ENCODE data around the gene NPAS3.

NPAS3 gene

DNA sequence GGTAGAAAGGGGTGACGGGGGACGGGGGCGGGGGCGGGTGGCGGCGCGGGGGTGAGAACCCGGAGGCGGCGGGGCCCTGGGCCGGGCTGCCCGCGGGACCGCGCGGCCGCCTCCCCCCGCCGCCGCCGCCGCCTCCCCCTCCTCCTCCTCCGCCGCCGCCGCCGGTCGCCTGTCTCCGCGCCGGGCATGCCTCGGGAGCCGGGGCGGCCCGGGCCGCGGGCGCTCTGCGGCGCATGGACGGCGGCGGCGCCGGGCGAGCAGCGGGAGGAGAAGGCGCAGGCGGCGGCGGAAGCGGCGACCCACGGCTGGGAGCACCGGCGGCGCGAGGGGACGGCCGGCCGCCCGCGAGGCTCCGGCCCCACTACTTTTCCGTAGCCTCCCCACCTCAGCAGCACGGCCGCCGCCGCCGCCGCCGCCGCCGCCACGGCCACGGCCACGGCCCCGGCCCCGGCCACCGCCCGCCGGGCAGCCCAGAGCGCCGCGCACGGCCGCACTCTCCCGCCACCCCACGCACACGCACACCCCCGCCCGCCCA, at the start of gene NPAS3:
Gene NPAS3 (plus strand): TSS at position 161 of the 535 bp plus-strand sequence.
- no peak for DNase-seq

DNA sequence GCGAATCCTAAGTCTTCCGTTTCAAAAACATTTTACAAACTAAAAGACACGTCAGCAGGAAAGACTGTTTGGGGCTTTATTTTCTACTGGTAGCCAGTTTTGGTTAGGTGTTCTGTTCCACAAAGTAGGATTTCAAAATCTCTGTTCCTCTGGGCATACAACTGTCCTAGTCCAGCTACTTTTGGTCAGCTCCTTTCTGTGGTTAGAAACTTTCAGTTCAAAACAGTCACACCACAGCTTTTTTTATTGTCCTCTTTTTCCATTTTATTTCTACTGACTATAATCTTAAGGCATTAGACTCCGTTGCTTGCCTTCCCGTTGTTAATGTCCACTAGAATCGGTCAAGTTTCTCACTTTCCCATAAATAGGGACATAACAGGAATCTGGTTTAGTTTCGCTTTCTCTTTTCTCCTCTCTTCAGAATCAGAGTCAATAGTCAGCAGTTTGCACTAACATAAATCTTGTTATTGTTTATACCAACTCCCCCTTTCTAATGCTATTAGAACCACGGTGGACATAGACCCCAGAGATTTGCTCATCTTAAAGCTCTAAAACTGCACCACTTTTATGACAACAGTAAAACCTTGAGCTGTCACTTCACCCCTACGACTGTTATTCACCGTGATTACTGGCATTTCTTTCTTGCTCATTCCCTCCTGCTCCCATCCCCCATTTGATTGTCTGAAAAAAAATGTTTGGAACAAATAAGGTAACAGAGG, 41.5 kb upstream of the NPAS3 start:
- DNase-seq, result no peak

DNA sequence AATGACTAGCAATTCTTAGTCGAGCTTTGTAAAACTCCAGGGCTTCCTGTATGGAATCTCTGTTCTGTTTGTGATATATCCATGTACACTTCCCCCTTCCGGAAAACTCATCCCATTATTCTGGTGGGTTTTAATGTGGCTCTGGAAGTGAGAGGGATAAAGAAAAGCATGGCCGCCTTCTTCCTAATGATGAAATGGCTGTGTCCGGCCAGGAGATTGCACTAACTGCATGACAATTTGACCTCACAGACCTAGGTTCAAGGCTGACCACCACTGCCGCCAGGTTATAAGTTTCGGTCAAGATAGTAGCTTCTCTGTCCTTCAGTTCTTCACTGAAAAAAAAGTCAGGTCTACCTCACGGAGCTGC, 41.0 kb upstream of the NPAS3 start:
- DNase-seq, result no peak

DNA sequence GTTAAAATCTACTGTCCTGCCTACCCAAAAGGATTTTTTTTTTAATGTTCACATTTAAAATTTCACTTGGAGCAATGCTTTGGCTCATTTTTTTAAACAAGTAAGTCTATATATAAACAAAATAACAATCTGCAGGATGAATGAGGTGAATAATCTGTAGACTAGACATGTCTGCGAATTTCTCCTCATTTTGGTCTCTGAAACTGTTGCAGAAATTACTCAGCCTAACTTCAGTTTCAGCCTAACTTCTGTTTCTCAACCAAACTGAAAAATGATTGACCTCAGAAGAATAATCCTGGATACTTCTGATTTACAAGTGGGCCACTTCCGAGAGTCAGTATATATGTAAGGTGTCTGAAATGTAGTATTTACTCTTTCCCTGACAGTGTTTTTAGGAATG, 39.8 kb upstream of the NPAS3 start:
- DNase-seq, result no peak

DNA sequence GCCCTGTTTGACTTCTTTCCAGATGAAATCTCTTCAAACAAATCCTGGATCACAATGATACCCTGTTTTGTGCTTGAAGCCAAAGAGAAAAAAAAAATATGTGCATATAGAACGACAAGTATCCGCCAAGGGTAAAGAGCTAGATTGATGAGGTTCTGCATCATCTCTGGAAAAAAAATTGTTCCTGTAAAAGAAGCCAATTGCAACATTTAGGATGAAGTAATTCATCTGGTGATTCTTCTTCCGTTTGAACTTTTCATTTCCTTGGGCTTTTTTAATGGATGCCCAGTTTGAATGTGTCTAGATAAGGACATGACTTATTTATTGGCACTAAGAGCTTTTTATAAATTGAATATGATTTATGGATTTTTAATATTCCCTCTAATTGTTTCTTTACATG, 38.1 kb upstream of the NPAS3 start:
- DNase-seq, result no peak

DNA sequence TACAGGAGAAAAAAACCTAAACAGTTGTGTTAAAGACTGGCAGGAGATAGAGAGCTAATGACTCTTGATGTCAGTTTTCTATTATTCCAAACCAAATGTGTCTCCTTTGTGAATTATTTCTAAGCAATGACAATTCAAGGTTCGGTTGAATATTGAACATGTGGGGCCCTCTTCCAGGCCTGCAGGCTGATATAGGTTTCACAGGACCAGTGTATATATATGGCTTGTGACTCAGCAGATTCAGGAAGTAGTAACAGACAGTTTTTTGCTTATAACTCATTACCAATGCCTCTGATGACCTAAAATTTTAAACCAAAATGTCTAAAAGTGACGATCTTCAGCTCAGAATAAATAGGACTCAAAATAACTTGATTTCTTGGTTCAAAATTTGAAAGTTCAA, 33.7 kb upstream of the NPAS3 start:
- DNase-seq, result no peak

DNA sequence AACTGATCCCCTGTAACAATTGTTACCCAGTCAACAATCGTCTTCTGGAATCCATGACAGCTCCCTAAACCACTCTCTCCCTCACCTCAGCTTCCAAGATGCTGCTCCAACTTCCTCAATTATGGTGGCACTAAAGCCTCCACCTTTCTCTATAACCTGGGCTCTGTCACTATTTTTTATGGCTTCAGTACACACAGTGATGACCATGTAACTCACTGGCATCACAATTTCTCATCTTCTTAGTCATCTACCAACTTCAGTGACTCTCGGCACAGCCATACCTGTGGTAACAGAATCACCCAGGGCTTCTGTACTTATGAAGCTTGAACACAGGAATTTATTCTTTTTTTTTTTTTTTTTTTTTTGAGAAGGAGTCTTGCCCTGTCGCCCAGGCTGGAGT, 32.0 kb upstream of the NPAS3 start:
- DNase-seq, result no peak

DNA sequence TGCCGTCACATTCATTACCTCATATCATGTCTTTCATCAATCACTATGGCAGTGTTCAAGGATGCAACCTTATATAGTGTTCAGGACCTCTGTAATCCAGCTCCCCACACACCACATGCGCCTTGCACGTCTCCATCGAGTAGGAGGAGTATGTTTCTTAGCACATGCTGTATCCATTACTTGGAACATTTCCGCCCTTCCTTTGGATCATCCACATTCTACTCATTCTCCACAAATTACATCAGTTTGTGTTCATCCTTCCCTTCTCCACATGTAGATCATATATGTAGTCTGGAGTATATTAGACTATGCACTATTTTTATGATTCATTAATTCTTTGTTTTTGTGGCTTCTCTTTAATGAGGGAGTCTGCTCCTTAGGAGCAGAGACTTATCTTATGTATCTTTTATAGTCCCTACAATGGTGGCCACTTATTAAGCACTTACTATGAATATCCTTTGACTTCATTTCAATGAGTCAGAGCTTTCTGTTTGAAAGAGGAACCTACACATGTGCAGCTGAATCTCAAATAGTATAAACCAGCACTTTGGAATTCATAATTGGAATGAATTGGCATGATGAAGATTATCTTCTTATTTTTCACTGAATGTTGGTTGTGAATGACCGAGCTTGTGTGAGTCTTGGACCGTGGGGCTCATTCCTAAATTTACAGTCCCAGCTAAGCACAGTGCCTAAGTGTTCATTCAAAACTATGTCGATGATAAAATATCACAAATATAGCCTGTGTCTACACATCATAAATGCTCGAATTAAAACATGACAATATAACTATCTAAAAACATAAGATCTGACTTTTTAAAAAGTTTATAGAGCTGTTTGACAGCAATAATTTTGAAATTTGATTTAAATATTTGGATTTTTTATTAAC, 30.2 kb upstream of the NPAS3 start:
- no peak for DNase-seq

DNA sequence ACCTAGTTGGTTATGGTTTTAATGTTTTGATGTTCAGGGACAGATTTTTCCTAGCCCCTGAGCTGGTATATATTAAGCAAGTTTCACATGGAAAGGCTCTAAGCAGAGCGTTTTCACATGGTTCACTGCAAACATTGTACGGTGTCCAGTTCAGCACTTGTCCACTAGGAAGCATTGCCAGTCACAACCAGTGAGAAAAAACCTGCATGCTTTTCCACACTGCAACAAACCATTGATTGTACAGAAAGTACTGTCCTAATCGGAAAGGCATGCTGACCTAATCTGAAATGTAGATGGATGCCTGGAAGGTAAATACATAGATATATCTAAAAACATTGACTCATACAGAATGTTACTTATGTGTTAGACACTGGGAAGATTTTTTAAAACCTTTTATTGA, 25.0 kb upstream of the NPAS3 start:
- DNase-seq, result no peak

DNA sequence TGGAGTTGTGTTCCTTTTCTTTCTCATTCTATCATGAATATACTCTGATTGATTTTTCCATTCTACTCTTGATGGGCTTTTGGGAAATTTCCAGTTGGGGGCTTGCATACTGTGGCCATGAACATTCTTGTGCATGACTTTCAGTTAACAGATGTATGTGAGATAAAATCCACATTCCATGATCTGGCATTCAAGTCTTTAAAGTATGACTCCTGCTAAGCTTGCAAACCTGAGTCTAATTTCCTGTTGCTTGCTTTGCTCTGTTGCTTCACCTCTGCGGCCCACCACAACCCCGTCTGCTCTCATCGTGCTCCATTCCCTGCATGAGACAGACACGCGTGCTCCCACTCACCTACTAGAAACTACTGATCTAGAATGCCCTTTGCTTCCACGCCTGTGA, 24.3 kb upstream of the NPAS3 start:
- DNase-seq, result no peak

DNA sequence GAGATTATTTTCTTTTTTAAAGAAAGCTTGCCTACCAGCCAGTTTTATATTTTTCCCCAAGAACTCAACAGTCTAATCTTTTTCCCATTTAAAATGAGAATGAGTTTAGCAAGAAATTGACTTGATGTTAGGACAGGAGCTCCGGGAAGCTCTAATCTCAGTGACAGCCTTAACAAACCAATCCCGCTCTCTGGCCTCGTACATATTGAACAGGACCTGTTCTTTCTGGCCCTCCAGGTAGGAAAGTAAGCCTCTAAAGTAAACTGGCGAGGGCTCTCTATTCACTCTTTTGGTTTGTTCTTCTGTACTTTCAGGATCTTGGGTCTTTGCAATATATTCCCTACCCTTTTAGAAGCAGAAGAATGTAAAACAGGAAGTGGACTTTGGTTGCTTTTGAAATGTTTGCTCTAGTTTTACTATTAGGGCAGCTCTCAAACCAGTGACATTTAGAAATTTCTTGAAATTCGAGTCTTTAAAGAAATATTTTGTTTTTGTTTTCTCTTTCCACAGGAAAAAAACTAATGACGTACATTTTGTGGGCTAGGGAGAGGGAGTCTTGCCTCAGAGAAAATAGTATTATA, 17.9 kb upstream of the NPAS3 start:
- DNase-seq, result no peak

DNA sequence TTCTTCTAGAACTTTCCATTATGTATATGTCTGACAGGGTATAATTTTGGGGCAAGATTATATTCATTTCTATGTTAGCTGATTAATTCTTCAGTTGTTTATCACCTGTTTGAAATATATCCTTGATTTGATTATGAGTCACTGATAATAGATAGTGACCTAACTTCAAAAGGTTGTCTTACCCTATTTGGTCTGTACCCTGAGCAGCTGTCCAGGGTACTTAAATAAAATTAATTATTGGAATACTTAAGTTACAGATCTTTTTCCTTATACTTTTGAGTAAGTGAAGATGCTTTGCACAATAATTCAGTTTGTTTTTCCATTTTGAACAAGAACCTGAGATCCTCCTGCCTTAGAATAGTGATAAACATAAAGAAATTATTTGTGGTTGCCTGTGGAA, 13.2 kb upstream of the NPAS3 start:
- no peak for DNase-seq

DNA sequence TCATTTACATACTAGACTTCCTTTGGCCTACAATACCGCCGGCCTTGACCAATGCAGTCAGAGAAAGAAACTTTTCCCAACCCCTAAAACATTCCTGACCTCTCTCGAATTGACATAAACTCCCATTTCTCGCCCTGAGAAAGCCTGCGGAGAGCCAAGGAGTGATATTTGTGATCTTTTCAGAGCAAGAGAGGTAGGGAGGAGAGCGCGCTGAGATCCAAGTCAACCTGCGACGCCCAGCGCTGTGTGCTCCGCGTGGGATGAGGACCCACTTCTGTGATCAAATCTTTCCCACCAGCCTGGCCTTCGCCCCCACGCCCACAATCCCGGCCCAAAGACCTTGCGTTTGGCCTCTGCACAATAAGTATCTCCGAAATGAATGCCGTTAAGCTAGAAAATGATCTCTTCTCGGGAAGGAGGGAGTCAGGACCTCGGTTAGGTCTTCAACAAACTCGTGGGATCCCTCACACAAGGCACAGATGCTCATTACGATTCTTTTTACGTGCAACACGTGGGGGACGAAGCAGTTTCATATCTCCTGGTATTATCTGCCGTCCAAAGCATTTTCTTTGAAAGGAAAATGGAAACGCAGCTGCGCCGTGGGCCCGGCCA, 6.3 kb upstream of the NPAS3 start:
- no peak for DNase-seq

DNA sequence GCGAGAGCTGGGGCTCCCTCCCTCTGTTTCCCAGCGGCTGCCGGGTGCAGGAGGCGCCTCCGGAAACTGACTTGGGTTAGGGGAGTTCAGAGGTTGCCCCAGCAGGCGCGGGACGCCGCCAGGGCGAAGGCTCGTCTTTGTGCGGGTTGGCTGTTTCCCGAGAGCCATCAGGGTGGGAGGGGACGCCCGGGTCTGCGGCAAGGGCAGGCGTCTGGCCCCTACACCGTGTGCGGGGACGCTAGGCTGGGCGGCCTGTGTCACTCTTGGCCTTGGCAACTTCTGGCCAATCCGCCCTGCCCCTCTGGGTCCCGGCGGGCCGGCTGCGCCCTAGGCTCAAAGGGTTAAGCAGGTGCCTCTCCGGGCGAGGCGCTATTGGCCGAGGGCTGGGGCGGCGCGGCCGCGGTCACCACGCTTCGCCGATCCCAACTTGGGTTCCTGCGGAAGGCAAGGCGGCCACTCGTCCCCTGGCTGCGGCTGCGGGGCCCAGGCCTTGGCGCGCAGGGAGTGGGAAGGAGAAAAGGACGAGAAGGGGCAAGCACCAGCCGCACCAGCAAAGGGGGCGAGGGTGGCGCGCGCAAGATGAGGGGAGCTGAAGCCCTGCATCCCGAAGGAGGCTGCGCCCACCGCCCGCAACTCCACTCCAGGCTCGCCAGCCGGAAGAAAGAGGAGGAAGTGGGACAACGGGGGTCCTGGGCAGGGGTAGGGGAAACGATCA, 5.6 kb upstream of the NPAS3 start:
- DNase-seq, result no peak

DNA sequence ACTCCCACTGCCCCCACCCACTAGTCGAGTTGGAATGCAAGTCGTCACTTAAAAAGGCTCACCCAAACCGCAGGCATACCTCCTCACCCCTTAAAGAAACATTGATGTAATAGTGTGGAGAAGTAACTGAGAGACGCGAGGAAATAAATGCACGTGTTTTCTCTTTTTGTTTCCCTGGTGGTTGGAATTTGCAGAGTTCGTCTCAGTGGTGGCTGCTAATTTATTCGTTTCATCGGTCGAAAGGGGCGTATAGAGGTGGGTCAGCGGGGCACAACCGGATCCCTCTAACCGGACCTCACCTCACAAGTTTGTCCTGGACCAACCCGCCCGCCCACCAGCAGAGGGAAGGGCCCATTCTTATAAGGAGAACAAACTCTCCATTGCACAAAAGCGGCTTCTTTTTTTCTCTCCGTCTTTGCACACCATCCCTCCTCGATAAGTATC, 5.0 kb upstream of the NPAS3 start:
- no peak for DNase-seq

DNA sequence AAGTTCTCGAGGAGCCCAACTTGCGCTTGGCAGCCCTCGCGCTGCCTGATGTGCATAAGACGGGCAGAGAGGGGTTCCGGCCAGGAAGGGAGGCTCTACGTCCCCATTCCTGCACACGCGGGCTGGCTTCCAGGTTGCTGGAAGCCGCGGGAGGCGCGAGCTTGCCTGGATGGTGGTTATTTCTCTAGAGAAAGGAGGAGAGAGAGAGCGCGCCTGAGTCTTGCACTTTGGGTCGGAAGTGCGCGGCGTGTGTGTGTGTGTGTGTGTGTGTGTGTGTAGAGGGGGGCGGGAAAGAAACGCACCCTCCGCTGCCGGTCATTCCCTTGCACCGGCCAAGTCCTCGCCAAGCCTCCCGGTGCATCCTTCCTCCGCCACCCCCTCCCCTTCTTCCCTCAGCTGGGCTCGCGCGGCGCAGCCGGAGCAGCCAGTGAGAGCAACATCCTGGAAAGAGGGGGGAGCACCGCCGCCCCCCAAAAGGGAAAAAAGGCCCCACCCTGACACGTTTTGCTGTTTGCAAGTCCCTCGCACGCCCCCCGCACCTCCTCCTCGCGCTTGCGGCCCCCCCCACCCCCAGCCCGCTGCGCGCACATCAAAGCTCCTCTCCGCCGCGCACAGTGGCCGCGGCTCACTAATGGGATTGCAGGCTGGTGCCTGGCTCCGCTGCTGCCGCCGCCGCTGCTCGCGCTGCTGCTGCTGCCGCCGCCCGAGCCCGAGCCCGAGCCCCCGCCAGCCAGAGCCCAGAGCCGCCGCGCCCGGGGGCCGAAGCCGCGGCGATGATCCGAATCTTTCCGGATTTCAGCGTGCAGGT, 4.4 kb upstream of the NPAS3 start:
- DNase-seq, result no peak

DNA sequence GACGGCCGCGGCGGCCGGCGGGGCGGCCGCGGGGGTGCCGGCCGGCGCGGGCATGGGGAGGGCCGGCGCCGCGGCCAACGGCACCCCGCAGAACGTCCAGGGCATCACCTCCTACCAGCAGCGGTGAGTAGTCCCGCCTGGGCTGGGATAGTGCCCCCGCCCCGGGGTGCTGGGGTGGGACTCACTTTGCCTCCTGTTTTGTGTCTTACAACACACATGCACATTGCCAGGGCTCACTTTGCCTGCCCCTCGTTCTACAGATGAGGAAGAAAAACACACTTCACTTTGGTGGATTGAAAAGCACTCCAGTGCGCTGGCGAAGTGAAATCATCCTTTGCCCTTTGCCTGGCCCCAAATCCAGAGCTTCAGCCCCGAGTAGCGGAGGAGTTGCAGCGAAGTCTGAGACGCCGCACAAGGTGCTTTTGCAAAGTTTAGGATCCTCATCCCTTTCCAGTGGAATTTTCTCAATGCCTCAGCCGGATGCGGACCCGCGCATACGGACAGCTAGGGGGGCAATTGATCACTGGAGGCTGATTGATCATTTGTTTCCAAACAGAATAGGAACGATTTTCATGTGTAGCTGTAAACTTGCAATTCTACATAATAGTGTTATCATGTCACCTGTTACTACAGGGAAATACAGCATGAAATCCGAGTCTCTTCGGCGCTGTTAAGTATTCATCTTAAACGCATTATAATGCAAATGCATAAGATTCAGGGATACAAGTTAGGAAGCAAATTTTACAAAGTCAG, 3.6 kb upstream of the NPAS3 start:
- DNase-seq, result no peak

DNA sequence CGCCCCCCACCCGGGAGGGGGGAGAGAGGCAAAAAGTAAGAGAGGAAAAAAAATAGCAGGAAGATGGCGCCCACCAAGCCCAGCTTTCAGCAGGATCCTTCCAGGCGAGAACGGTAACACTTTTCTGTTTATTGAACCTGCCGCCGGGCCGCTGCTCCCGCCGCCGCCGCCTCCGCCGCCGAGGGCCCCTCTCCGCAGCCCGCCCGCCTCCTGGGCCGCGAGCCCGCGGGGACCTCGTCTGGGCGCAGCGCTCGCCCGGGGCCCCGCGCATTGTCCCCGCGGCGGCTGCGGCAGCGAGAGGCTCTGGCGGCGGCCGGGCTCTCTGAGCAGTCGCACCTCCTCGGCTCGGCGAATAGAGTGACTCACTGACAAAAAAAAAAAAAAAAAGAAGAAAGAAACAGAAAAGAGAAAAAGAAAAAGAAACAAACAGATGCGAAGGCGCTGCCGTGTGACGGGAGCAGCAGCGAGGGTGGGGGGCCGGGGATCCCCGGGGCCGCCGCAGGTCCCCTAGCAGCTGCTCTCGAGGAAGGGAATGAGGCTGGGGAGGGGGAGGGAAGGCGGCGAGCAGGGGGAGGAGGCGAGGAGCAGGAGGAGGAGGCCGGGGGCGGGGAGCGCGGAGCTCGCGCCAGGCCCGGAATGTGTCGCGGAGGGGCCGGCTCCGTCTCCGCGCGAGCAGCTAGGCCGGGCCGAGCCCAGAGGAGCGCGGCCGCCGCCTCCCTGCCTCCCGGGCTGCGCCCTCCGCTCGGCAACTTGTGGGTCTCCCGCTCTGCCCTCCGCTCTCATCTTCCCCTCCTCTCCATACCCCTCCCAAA, 781 bp downstream of the NPAS3 start:
- DNase-seq, result peak; percentile 22

DNA sequence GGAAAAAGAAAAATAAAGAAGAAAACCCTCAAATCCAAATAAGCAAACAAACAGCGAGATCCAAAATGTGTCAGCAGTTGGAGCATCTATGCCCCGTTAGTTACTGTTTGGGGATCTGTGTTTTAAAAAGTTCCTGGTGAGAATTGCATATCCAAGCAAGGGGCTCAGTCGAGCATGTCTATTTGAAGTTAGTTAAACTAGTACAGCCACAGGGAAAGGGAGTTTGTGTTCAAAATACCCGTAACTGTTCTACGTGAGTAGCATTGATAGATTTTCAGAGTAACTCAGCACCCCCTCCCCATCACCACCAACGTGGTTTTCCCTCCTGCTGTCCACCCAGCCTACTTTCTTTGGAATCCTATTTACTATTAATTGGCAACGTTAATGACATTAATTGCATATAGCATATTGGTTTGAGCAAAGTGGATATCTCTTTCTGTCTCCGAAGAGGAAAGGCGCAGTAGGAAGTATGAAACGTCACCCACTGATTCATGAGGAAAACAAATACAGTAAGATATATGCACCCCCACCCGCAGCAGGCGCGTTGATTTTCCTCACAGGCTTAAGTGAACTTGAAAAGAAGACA, 1.5 kb downstream of the NPAS3 start:
- no peak for DNase-seq
